WERI-Rb-1 (cell line): ENCODE measurements around the gene SYTL5.
"Not testable (repeated sequence)": the region's sequence is repeated elsewhere in the genome, so short reads cannot be mapped to it uniquely, and the experiment has no call there.

ENCODE experiments used
- DNase-seq: peaks from one replicate; pipeline ENCODE4 v3.0.0-alpha.2; 2020
- H3K27ac ChIP-seq: fragments of 250-450 bp; sonication (Bioruptor Pico); 2 replicates; pipeline ENCODE4 v1.5.1; 2020; ENCODE audit warnings: mild to moderate bottlenecking, moderate library complexity
- H3K27me3 ChIP-seq: fragments of 250-450 bp; sonication (Bioruptor Pico); 2 replicates; pipeline ENCODE4 v1.5.1; 2021; ENCODE audit warnings: mild to moderate bottlenecking, low read depth, moderate library complexity; ENCODE audit not compliant: insufficient read depth, severe bottlenecking
- H3K36me3 ChIP-seq: fragments of 250-450 bp; sonication (Bioruptor Pico); 2 replicates; pipeline ENCODE4 v1.5.1; 2020; ENCODE audit warnings: mild to moderate bottlenecking, moderate library complexity
- H3K4me3 ChIP-seq: 2 replicates; pipeline ENCODE4 v1.5.1; 2011; ENCODE audit warnings: low read depth, mild to moderate bottlenecking, control low read depth, low read length
- H3K9me3 ChIP-seq: fragments of 250-450 bp; sonication (Bioruptor Pico); 2 replicates; pipeline ENCODE4 v1.5.1; 2021; ENCODE audit warnings: mild to moderate bottlenecking, moderate library complexity; ENCODE audit not compliant: severe bottlenecking
- CTCF ChIP-seq: IDR thresholded peaks from 2 replicates; pipeline ENCODE4 v1.5.1; 2011; ENCODE audit warnings: low read depth, mild to moderate bottlenecking, control low read depth, inconsistent platforms, low read length

SYTL5 gene

GRCh38 chrX:37975421-37975820, 30.9 kb upstream of the SYTL5 start:
- DNase-seq = no peak
- TF ChIP-seq CTCF = no peak
- H3K27me3 ChIP-seq = peaks cover 2% of the 10 kb centered on the region

GRCh38 chrX:37976153-37976552, 30.2 kb upstream of the SYTL5 start:
- no peak for DNase-seq
- Histone ChIP-seq H3K9me3 (no peaks in the 10 kb centered on the region), H3K4me3 (no peak overlapping the region), H3K27me3 (peaks cover 2% of the 10 kb centered on the region), H3K27ac (no peak overlapping the region), H3K36me3 (no peaks in the 10 kb centered on the region)
- no peak for TF ChIP-seq CTCF

More at GRCh38 chrX:37975421-37975820, 30.9 kb upstream of the SYTL5 start:
- H3K36me3 ChIP-seq = no peaks in the 10 kb centered on the region
- H3K9me3 ChIP-seq = no peaks in the 10 kb centered on the region
- H3K4me3 ChIP-seq = no peak overlapping the region
- no peak overlapping the region for H3K27ac ChIP-seq

GRCh38 chrX:37984880-37985279, 21.5 kb upstream of the SYTL5 start:
- H3K4me3 ChIP-seq = no peak overlapping the region
- DNase-seq = no peak
- H3K36me3 ChIP-seq = no peaks in the 10 kb centered on the region
- H3K27ac ChIP-seq = no peak overlapping the region
- H3K9me3 ChIP-seq = no peaks in the 10 kb centered on the region
- no peak for TF ChIP-seq CTCF
- H3K27me3 ChIP-seq = no peaks in the 10 kb centered on the region

- H3K27me3 ChIP-seq = no peaks in the 10 kb centered on the region
- H3K9me3 ChIP-seq = no peaks in the 10 kb centered on the region
- no peaks in the 10 kb centered on the region for H3K36me3 ChIP-seq
- no peak for TF ChIP-seq CTCF
- DNase-seq = no peak
- no peak overlapping the region for H3K4me3 ChIP-seq
- H3K27ac ChIP-seq = no peak overlapping the region
Observed at GRCh38 chrX:37986893-37987292, 19.5 kb upstream of the SYTL5 start.

- Histone ChIP-seq H3K36me3 (no peaks in the 10 kb centered on the region), H3K9me3 (no peaks in the 10 kb centered on the region), H3K4me3 (no peak overlapping the region), H3K27ac (no peak overlapping the region), H3K27me3 (no peaks in the 10 kb centered on the region)
- DNase-seq = no peak
- no peak for TF ChIP-seq CTCF
Observed at GRCh38 chrX:37989304-37989703, 17.0 kb upstream of the SYTL5 start.

GRCh38 chrX:37991303-37991702, 15.1 kb upstream of the SYTL5 start:
- not testable (repeated sequence) for H3K27me3 ChIP-seq, H3K9me3 ChIP-seq, H3K27ac ChIP-seq, H3K4me3 ChIP-seq, H3K36me3 ChIP-seq, DNase-seq
